Karpas-422 (cell line): ENCODE data around the gene INSR. TPM values are rescaled to one million over a fixed set of nuclear protein-coding genes. Genes with fewer than 3 reads are reported as not detected.

Experiments used
- DNase-seq: peaks from one replicate; pipeline ENCODE4 v3.0.0-alpha.2; 2015
- H2AFZ ChIP-seq: fragments of 200-600 bp; sonication (generic); 2 replicates; pipeline ENCODE4 v1.6.1; 2014; ENCODE audit warnings: antibody characterized with exemption, low read length, mixed read lengths
- H3K27ac ChIP-seq: fragments of 200-600 bp; sonication (generic); 2 replicates; pipeline ENCODE4 v1.5.1; 2014; ENCODE audit warnings: mild to moderate bottlenecking, low read length, moderate library complexity
- H3K27me3 ChIP-seq: fragments of 200-600 bp; sonication (generic); 2 replicates; pipeline ENCODE4 v1.6.1; 2014; ENCODE audit warnings: low read length, mixed read lengths
- H3K36me3 ChIP-seq: fragments of 200-600 bp; sonication (generic); 2 replicates; pipeline ENCODE4 v1.6.1; 2014; ENCODE audit warnings: low read length, mixed read lengths; ENCODE audit not compliant: insufficient read depth
- H3K4me1 ChIP-seq: fragments of 200-600 bp; sonication (generic); 2 replicates; pipeline ENCODE4 v1.6.1; 2014; ENCODE audit warnings: mild to moderate bottlenecking, low read length, mixed read lengths
- H3K4me2 ChIP-seq: fragments of 200-600 bp; sonication (generic); 2 replicates; pipeline ENCODE4 v1.6.1; 2014; ENCODE audit warnings: low read length, low read depth, mild to moderate bottlenecking; ENCODE audit not compliant: poor library complexity, severe bottlenecking
- H3K4me3 ChIP-seq: fragments of 200-600 bp; sonication (generic); 2 replicates; pipeline ENCODE4 v1.5.1; 2014; ENCODE audit warnings: mild to moderate bottlenecking, antibody characterized with exemption, low read length, mixed read lengths
- H3K79me2 ChIP-seq: fragments of 200-600 bp; sonication (generic); 2 replicates; pipeline ENCODE4 v1.6.1; 2014; ENCODE audit warnings: mild to moderate bottlenecking, low read length, mixed read lengths
- H3K9ac ChIP-seq: fragments of 200-600 bp; sonication (generic); 2 replicates; pipeline ENCODE4 v1.6.0; 2014; ENCODE audit warnings: low read length
- H3K9me2 ChIP-seq: fragments of 200-600 bp; sonication (generic), shearing (Covaris generic); replicated peaks from 2 replicates; pipeline ENCODE4 v1.6.0; 2014; ENCODE audit warnings: mild to moderate bottlenecking, low read length, moderate library complexity; ENCODE audit not compliant: insufficient read depth
- H3K9me3 ChIP-seq: fragments of 300-700, 200-600 bp; sonication (generic); 2 replicates; pipeline ENCODE4 v1.6.1; 2014; ENCODE audit warnings: low read length, mixed read lengths
- H4K20me1 ChIP-seq: fragments of 200-600 bp; sonication (generic); 2 replicates; pipeline ENCODE4 v1.6.1; 2014; ENCODE audit warnings: mild to moderate bottlenecking, antibody characterized with exemption, low read length, low read depth; ENCODE audit not compliant: insufficient read depth
- total RNA-seq: library from RNA; depleted of rRNA; stranded (reverse); fragments of >200 nt; shearing (Covaris generic); gene quantifications from 2 replicates; pipeline ENCODE4 v1.2.3, GENCODE V29; 2014; ENCODE audit warnings: low replicate concordance

Gene INSR
- total RNA-seq, 1 experiment from 2014 or later: not detected

DNA sequence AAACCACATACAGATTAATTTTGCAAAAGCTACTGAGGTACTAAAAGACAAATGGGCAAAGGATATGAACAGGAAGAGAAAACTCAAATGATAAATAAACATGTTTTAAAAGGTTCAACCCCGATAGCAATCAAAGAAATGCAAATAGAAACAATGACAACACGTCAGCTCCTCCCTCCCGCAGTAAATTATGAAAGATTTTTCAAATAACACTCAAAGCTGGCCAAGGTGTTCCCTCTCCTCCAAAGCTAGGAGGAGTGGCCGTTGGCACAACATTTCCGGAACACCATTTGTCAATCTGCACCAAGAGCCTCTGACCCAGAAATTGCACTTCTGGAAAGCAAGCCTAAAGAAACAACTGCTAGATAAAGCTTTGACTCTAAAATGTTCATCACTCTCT lies 28.3 kb downstream of the INSR start:
- Histone ChIP-seq H3K9me3 (no peaks in the 10 kb centered on the region), H4K20me1 (no peaks in the 10 kb centered on the region), H3K27me3 (no peaks in the 10 kb centered on the region), H2AFZ (no peak overlapping the region), H3K27ac (no peak overlapping the region), H3K79me2 (no peaks in the 10 kb centered on the region), H3K4me3 (no peak overlapping the region), H3K9me2 (no peaks in the 10 kb centered on the region), H3K4me2 (no peak overlapping the region), H3K36me3 (no peaks in the 10 kb centered on the region), H3K9ac (no peak overlapping the region), H3K4me1 (no peaks in the 10 kb centered on the region)
- DNase-seq: no peak

- Histone ChIP-seq H3K4me1 (no peaks in the 10 kb centered on the region), H3K36me3 (no peaks in the 10 kb centered on the region), H3K9ac (no peak overlapping the region), H3K4me2 (no peak overlapping the region), H3K4me3 (no peak overlapping the region), H3K79me2 (no peaks in the 10 kb centered on the region), H2AFZ (no peak overlapping the region), H3K27ac (no peak overlapping the region), H3K9me2 (no peaks in the 10 kb centered on the region), H3K9me3 (no peaks in the 10 kb centered on the region), H4K20me1 (no peaks in the 10 kb centered on the region), H3K27me3 (no peaks in the 10 kb centered on the region)
- no peak for DNase-seq
These were observed 29.4 kb downstream of the INSR start for GRCh38 chr19:7264858-7265257.

DNA sequence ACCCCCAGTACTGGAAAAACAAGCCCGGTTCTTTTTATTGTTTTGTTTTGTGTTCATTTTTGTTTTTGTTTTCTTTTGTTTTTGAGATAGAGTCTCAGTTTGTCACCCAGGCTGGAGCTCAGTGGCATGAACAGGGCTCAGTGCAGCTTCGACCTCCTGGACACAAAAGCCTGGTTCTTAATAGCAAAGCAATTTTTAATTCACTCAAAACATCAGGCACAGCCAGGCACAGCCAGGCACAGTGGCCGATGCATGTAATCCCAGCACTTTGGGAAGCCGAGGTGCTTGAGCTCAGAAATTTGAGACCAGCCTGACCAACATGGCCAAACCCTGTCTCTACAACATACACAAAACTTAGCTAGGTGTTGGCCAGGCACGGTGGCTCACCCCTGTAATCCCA lies 30.7 kb downstream of the INSR start:
- Histone ChIP-seq H4K20me1 (no peaks in the 10 kb centered on the region), H3K9ac (no peak overlapping the region), H3K27me3 (no peaks in the 10 kb centered on the region), H3K9me2 (no peaks in the 10 kb centered on the region), H3K36me3 (no peaks in the 10 kb centered on the region), H3K9me3 (no peaks in the 10 kb centered on the region), H3K79me2 (no peaks in the 10 kb centered on the region), H3K27ac (no peak overlapping the region), H3K4me2 (no peak overlapping the region), H3K4me1 (no peaks in the 10 kb centered on the region), H2AFZ (no peak overlapping the region), H3K4me3 (no peak overlapping the region)
- no peak for DNase-seq

GRCh38 chr19:7263066-7263465 lies 31.1 kb downstream of the INSR start:
- Histone ChIP-seq H3K4me3 (no peak overlapping the region), H3K4me2 (no peak overlapping the region), H3K79me2 (no peaks in the 10 kb centered on the region), H4K20me1 (no peaks in the 10 kb centered on the region), H3K4me1 (no peaks in the 10 kb centered on the region), H2AFZ (no peak overlapping the region), H3K9ac (no peak overlapping the region), H3K36me3 (no peaks in the 10 kb centered on the region), H3K9me2 (no peaks in the 10 kb centered on the region), H3K27me3 (no peaks in the 10 kb centered on the region), H3K9me3 (no peaks in the 10 kb centered on the region), H3K27ac (no peak overlapping the region)
- no peak for DNase-seq

DNA sequence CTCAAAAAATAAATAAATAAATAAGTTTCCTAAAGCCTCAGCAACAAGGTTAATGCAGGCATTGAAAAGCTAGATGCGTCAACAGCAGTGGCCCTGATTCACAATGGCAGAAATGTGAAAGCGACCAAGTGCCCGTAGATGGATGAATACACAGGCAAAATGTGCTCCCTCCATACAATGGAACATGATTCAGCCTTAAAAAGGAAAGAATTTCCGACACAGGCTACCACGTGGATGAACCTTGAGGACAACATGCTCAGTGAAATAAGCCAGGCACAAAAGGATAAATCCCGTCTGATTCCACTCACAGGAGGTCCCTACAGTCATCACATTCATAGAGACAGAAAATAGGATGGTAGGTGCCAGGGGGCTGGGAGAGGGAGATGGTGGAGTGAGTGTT lies 31.7 kb downstream of the INSR start:
- Histone ChIP-seq H3K4me2 (no peak overlapping the region), H3K9ac (no peak overlapping the region), H3K4me1 (no peaks in the 10 kb centered on the region), H3K27me3 (no peaks in the 10 kb centered on the region), H3K9me2 (no peaks in the 10 kb centered on the region), H3K36me3 (no peaks in the 10 kb centered on the region), H4K20me1 (no peaks in the 10 kb centered on the region), H3K79me2 (no peaks in the 10 kb centered on the region), H3K27ac (no peak overlapping the region), H3K9me3 (no peaks in the 10 kb centered on the region), H2AFZ (no peak overlapping the region), H3K4me3 (no peak overlapping the region)
- DNase-seq: no peak

DNA sequence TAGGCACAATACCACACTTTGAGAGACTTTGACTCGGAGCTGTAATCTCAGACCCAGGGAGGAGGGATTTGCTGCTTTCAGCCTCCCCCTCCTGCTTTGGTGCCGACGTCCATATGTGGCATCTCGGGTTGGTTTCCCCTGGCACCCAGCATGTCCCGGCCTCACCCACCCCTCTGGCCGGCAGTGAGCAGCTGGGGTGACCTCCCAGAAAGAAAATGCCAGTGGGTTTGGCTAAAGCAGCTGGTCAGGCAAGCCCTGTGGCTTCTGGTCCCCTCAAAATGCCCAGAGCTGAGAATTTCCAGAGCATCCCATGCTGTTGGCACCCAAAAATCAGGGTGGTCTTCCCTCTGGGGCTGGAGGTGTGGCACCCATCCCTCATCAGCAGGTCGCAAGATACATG lies 34.1 kb downstream of the INSR start:
- Histone ChIP-seq H4K20me1 (no peaks in the 10 kb centered on the region), H3K9me2 (no peaks in the 10 kb centered on the region), H3K4me3 (no peak overlapping the region), H3K79me2 (no peaks in the 10 kb centered on the region), H3K36me3 (no peaks in the 10 kb centered on the region), H3K27me3 (no peaks in the 10 kb centered on the region), H3K9me3 (no peaks in the 10 kb centered on the region), H3K9ac (no peak overlapping the region), H3K4me2 (no peak overlapping the region), H3K4me1 (no peaks in the 10 kb centered on the region), H2AFZ (no peak overlapping the region), H3K27ac (no peak overlapping the region)
- DNase-seq: no peak

- Histone ChIP-seq H3K27ac (no peak overlapping the region), H3K79me2 (no peaks in the 10 kb centered on the region), H3K4me2 (no peak overlapping the region), H3K9ac (no peak overlapping the region), H4K20me1 (no peaks in the 10 kb centered on the region), H3K36me3 (no peaks in the 10 kb centered on the region), H2AFZ (no peak overlapping the region), H3K27me3 (no peaks in the 10 kb centered on the region), H3K4me1 (no peaks in the 10 kb centered on the region), H3K4me3 (no peak overlapping the region), H3K9me3 (no peaks in the 10 kb centered on the region), H3K9me2 (no peaks in the 10 kb centered on the region)
- DNase-seq: no peak
These were observed 35.3 kb downstream of the INSR start for GRCh38 chr19:7258840-7259395.

- H3K4me2 ChIP-seq: no peak overlapping the region
- no peak overlapping the region for H3K27ac ChIP-seq
- no peaks in the 10 kb centered on the region for H3K9me2 ChIP-seq
- no peaks in the 10 kb centered on the region for H3K79me2 ChIP-seq
- no peak for DNase-seq
- H3K4me3 ChIP-seq: no peak overlapping the region
- H4K20me1 ChIP-seq: no peaks in the 10 kb centered on the region
- no peaks in the 10 kb centered on the region for H3K4me1 ChIP-seq
- H2AFZ ChIP-seq: no peak overlapping the region
- no peak overlapping the region for H3K9ac ChIP-seq
- no peaks in the 10 kb centered on the region for H3K9me3 ChIP-seq
- H3K36me3 ChIP-seq: no peaks in the 10 kb centered on the region
- no peaks in the 10 kb centered on the region for H3K27me3 ChIP-seq
These were observed 36.0 kb downstream of the INSR start for GRCh38 chr19:7258041-7258839.
